ENCODE results near the gene POF1B. TPM values are rescaled to one million over a fixed set of nuclear protein-coding genes. Genes with fewer than 3 reads are reported as not detected.

Gene POF1B
- polyA plus RNA-seq, 10 donors: 0.04 to 1.3 (median 0.12) TPM; not detected in 1

- no peak for DNase-seq
Measured at GRCh38 chrX:85243155-85243554, 136.3 kb downstream of the POF1B start.

Other genes with a start within 250 kb of the POF1B start
- gene SATL1, start 135.9 kb downstream of the POF1B start, polyA plus RNA-seq (ENCODE audit: insufficient read length in 10 of 10): under 1 TPM; 0.31 to 0.66 (median 0.42) TPM
- 10 to 100 TPM; 26.1 to 41.2 (median 32.1) TPM for gene ZNF711, start 135.7 kb downstream of the POF1B start, polyA plus RNA-seq (ENCODE audit: insufficient read length in 10 of 10)